Duodenal mucosa (tissue), 2 donors: ENCODE measurements around the gene FOXF2.

ENCODE experiments used
- H3K27ac ChIP-seq: one replicate; pipeline ENCODE4 v1.7.0; 2013; ENCODE audit warnings: low read depth, low read length
- H3K27me3 ChIP-seq, 2 donors: one replicate each; pipeline ENCODE4 v1.7.0; 2013; ENCODE audit warnings: low read length in 2 of 2, control low read depth in 1 of 2; ENCODE audit not compliant: insufficient read depth in 2 of 2, control insufficient read depth in 1 of 2
- H3K36me3 ChIP-seq, 2 donors: one replicate each; pipeline ENCODE4 v1.7.0; 2013; ENCODE audit warnings: low read length in 2 of 2, control low read depth in 1 of 2; ENCODE audit not compliant: insufficient read depth in 2 of 2, control insufficient read depth in 1 of 2
- H3K4me1 ChIP-seq, 2 donors: one replicate each; pipeline ENCODE4 v1.7.0; 2013; ENCODE audit warnings: low read length in 2 of 2, control low read depth in 1 of 2; ENCODE audit not compliant: insufficient read depth in 2 of 2, control insufficient read depth in 1 of 2
- H3K4me3 ChIP-seq, 2 donors: one replicate each; pipeline ENCODE4 v1.7.0; 2013; ENCODE audit warnings: low read length in 2 of 2, low read depth in 1 of 2
- H3K9ac ChIP-seq, 2 donors: one replicate each; pipeline ENCODE4 v1.7.0; 2013; ENCODE audit warnings: low read length in 2 of 2, low read depth in 1 of 2
- H3K9me3 ChIP-seq, 2 donors: one replicate each; pipeline ENCODE4 v1.7.0; 2013; ENCODE audit warnings: low read length in 2 of 2, control low read depth in 1 of 2; ENCODE audit not compliant: control insufficient read depth in 1 of 2

FOXF2 gene

GRCh38 chr6:1424306-1424927 is 35.0 kb downstream of the FOXF2 start:
- Histone ChIP-seq H3K27me3 (peaks cover 0 to 4% of the 10 kb centered on the region in 2 donors), H3K4me1 (peaks cover 0 to 5% of the 10 kb centered on the region in 2 donors), H3K9ac (no peak overlapping the region), H3K4me3 (no peak overlapping the region), H3K9me3 (peaks cover 0 to 10% of the 10 kb centered on the region in 2 donors), H3K36me3 (no peaks in the 10 kb centered on the region), H3K27ac (no peak overlapping the region)

- Histone ChIP-seq H3K27ac (no peak overlapping the region), H3K9me3 (no peaks in the 10 kb centered on the region), H3K36me3 (no peaks in the 10 kb centered on the region), H3K9ac (no peak overlapping the region), H3K27me3 (peaks cover 0 to 4% of the 10 kb centered on the region in 2 donors), H3K4me3 (no peak overlapping the region), H3K4me1 (peaks cover 0 to 5% of the 10 kb centered on the region in 2 donors)
Observed at GRCh38 chr6:1426416-1426815, 37.0 kb downstream of the FOXF2 start.

DNA sequence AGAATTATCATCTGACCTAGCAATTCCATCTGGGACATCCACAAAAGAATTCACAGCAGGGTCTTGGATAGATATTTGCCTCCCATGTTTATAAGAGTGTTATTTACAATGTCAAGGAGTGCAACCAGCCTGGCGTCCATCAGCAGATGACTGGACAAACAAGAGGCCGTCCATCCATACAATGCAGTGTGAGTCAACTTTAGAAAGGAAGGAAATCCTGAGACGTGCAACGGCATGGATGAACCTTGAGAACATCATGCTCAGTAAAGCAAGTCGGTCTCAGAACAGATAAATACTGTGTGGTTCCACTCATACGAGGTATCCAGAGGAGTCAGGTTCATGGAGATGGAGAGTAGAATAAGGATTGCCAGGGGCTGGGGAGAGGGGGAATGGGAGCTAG is 46.4 kb downstream of the FOXF2 start:
- Histone ChIP-seq H3K4me1 (no peaks in the 10 kb centered on the region), H3K9me3 (no peaks in the 10 kb centered on the region), H3K36me3 (no peaks in the 10 kb centered on the region), H3K4me3 (no peak overlapping the region), H3K27me3 (peaks cover 5 to 8% of the 10 kb centered on the region in 2 donors), H3K27ac (no peak overlapping the region), H3K9ac (no peak overlapping the region)

DNA sequence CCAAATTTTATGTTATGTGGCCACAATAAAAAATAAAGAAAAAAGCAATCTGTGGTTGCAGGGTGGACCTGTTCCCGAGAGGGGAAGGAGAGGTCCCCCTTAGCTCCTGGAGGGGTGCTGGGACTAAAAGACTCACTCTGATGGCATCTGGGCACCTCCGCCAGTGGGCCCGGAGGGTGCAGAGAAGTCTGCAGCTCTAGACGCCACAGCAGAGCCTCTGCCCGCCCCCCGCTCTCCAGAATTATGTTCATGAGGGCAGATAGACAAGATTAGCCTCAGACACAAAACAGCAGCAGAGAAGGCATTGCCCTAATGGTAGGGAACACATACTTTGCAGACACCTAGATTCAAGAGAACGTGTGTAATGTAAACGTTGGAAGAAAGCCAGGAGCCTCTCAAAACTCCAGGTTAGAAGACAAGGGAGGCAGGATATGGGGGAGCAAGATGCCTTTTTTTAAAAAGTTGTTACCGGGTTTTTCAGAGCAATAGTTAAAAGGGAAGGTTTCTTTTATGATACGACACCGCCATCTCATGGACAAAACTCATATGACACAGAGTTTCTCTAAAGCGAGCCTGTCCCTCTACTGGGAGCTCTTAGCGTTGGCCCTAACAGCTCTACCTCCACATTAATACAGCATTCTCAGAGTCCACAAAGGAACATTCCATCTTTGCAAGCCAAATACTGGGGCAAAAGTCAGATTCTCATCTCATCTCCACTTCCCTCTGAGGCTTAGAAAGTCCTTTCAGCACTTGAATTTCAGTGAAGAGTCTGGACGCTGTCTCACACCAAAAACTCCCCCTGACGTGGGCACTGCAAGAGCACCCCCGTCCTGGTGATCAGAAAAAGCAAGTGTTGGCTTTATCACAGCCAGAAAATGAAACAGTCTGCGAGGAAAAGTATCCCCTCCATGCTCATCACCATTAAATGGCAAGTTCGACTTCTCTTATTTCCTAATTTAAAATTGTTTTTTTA is 47.2 kb downstream of the FOXF2 start:
- H3K36me3 ChIP-seq, result no peaks in the 10 kb centered on the region
- no peaks in the 10 kb centered on the region for H3K9me3 ChIP-seq
- no peaks in the 10 kb centered on the region for H3K4me1 ChIP-seq
- peaks cover 5 to 8% of the 10 kb centered on the region in 2 donors for H3K27me3 ChIP-seq
- no peak overlapping the region for H3K27ac ChIP-seq
- no peak overlapping the region for H3K4me3 ChIP-seq
- H3K9ac ChIP-seq, result no peak overlapping the region

DNA sequence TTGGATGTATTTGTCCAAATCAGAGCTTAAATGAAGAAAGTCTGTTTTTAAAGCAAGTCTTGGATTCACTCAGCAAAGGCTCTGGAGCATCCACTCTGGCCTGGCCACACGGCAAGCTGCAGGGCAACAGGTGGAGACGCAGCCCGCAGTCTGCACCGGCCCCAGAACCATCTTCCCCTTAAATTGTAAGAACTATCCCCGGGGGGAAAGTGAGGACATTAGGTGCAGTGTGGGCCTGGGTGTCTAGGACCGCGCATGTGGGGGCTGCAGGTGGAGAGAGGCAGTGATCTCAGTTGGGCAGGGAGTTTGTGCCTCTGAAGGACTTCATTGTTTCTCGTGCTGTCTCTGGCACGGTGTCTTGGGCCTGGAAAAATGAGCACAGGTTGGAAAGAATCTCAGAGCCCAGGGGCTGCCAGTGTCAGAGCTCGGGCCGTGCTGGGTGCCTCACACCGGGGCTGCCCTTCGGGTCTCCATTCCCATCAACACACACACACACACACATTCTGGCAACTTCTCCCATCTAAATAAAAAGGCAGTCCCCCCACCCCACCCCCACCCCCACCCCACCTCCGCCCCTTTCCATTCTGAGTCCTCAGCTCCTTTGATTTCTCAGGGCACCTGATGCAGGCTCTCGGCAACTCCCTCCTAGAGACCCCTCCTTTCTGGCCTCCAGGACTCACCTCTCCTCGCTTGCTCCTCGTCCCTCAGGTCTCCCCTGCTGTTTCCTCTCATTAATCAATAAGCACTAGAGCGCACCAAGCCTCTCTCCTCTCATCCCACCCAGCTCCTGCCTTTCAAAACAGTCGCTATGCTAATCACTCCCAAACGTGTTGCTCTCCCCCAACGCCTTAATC is 48.4 kb downstream of the FOXF2 start:
- Histone ChIP-seq H3K36me3 (no peaks in the 10 kb centered on the region), H3K9me3 (peaks cover 0 to 2% of the 10 kb centered on the region in 2 donors), H3K4me3 (no peak overlapping the region), H3K4me1 (no peaks in the 10 kb centered on the region), H3K27me3 (peaks cover 5 to 8% of the 10 kb centered on the region in 2 donors), H3K27ac (no peak overlapping the region), H3K9ac (no peak overlapping the region)

DNA sequence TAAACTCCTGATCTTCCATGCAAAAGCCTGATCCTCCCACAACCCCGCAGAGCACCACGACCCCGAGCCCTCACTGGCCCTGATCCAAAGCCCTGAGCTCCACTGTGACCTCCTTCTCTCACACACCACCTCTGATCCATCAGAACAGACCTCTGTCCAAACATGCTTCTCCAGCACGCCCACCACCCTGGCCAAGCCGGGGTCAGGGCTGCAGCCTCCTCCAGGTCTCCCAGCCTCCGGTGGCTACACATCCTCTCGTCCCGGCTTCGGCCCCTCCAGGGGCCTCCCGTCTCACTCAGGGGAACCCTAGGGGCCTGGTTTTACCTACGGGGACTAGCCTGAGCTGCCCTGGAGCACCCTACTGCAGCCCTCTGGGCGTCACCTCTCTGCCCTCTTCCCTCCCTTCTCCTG is 49.1 kb downstream of the FOXF2 start:
- peaks cover 5 to 8% of the 10 kb centered on the region in 2 donors for H3K27me3 ChIP-seq
- no peak overlapping the region for H3K27ac ChIP-seq
- H3K4me3 ChIP-seq, result no peak overlapping the region

GRCh38 chr6:1439349-1439748 is 50.0 kb downstream of the FOXF2 start:
- H3K36me3 ChIP-seq, result no peaks in the 10 kb centered on the region
- H3K27me3 ChIP-seq, result peaks cover 5 to 8% of the 10 kb centered on the region in 2 donors
- H3K4me1 ChIP-seq, result no peaks in the 10 kb centered on the region
- H3K27ac ChIP-seq, result no peak overlapping the region
- no peak overlapping the region for H3K4me3 ChIP-seq
- no peak overlapping the region for H3K9ac ChIP-seq
- peaks cover 0 to 2% of the 10 kb centered on the region in 2 donors for H3K9me3 ChIP-seq

More for the DNA sequence above, 49.1 kb downstream of the FOXF2 start:
- H3K36me3 ChIP-seq, result no peaks in the 10 kb centered on the region
- peaks cover 0 to 2% of the 10 kb centered on the region in 2 donors for H3K9me3 ChIP-seq
- no peak overlapping the region for H3K9ac ChIP-seq
- no peaks in the 10 kb centered on the region for H3K4me1 ChIP-seq

DNA sequence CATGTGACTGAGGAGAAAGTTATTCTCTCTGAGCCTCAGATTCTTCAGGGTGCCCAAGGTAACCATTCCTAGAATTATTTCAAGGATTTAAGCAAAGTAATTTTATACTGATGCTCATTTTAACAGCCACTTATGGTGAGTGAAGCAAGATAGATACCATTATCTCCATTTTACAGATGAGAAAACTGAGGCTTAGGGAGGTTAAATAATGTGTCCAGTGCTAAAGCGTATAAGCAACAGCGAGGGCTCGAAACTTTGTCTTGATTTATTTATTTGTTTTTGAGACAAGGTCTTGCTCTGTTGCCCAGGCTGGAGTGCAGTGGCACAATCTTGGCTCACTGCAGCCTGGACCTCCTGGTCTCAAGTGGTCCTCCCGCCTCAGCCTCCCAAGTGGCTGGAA is 53.6 kb downstream of the FOXF2 start:
- Histone ChIP-seq H3K4me3 (no peak overlapping the region), H3K27me3 (peaks cover 0 to 8% of the 10 kb centered on the region in 2 donors), H3K4me1 (no peaks in the 10 kb centered on the region), H3K36me3 (no peaks in the 10 kb centered on the region), H3K27ac (no peak overlapping the region), H3K9me3 (peaks cover 0 to 2% of the 10 kb centered on the region in 2 donors), H3K9ac (no peak overlapping the region)
